ENCODE results near the gene GPAT2.
"Not testable (repeated sequence)": the region's sequence is repeated elsewhere in the genome, so short reads cannot be mapped to it uniquely, and the experiment has no call there.

GPAT2 gene

DNA sequence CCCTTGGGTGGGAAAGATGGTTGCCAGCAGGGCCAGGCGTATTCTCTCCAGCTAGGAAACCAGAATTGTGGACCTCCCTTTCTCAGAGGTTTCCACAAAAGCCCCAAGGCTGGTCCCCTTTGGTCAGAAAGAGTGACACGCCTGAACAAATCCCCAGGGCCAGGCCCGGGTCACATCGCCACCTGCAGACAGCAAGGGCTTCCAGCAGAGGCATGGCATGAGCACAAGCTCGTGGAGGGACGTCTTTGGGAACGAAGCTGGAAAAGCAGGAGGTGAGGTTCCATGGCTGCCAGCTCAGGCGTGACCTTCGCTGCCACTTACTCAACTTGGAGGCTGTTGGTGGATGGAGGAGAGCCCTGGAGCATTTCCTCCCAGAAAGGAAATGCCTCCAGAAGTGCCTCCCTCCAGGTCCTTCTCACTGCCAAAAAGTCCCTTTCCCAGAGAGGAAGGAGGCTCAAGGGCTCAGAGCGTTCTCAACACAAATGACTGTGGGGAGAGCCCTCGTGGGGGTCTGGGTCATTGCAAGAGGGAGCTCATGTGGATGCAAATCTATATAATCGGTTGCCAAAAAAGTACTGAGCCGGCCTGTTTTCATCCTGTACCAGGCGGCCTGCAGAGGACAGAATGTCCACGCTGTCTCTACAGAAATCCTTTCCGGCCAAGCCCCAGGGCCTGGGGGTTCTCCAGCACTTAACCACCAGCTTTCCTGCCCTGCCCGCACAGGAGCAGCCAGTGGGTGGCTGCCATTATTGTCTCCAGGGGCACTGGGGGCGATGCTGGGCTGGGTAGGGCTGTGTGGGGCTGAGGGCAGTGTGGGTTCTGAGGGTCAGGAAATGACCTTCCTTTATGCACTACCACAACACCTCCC lies 14.6 kb upstream of the GPAT2 start:
- POLR2A ChIA-PET (ENCODE audit: low non-redundant PET); H3K27ac ChIP-seq; CTCF ChIA-PET; DNase-seq (ENCODE audit: low spot score): not testable (repeated sequence)

DNA sequence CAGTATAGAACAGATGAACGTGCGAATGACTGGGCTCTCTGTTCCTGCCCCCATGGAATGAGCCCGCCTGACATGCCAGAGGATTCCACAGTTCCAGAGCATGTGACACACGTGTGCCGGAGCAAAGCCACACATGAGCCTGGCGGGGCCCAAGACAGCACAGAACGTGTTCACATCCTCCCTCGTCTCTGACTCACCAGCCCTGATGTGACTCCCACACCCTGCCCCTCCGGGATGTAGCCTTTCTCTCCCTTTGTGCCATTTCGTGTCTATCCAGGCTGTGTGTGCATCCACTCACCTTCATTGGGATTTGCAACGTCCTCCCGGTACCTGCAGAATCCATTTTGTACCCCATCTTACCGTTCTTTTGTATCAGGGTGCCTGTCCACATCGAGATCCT lies 838 bp upstream of the GPAT2 start:
- CTCF ChIA-PET; H3K27ac ChIP-seq; POLR2A ChIA-PET (ENCODE audit: low non-redundant PET); DNase-seq (ENCODE audit: low spot score): not testable (repeated sequence)

DNA sequence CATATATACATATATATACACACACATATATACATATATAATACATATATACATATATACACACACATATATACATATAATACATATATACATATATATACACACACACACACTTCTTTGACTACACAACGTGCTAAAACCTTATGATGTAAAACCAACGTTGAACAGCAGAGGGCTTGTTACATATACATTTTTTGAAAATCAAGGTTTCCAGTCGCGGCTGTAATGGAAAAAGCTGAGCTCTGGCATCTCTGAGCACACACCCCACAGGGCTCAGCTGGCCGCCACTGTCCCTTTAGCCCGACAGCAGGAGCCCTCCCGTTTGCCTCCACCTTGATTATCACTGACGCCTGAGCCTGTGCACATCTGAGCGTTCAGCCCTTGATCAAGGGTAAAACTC lies 719 bp downstream of the GPAT2 start:
- POLR2A ChIA-PET (ENCODE audit: low non-redundant PET); H3K27ac ChIP-seq; DNase-seq (ENCODE audit: low spot score); CTCF ChIA-PET: not testable (repeated sequence)

DNA sequence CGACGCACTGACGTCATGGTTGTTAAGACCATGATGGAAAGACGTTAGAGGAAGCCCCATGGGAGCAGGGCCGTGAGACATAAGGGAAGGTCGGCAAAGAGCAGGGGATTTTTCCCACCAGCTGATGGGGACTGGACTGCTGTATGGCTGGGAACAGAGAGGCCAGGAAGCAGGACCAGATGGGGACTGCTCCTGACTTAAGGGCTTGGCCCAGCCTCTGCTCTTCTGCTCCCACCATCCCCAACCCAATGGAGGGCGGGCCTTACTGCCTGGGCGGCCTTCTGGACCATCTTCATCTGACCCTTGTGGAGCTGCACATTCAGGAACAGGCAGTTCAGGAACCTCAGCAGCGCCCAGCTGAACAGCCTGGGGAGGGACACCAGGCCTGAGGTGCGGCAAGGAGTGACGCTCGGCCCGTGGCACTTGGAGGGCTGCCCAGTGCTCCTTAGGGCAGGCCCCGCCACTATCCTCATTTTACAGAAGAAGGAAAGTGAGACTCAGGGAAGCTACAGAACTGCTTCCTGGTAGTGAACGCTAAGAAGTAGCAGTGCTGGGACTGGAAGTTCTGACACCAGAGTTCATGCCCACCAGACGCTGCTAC lies 6.9 kb downstream of the GPAT2 start:
- H3K27ac ChIP-seq; DNase-seq (ENCODE audit: low spot score); CTCF ChIA-PET; POLR2A ChIA-PET (ENCODE audit: low non-redundant PET): not testable (repeated sequence)

DNA sequence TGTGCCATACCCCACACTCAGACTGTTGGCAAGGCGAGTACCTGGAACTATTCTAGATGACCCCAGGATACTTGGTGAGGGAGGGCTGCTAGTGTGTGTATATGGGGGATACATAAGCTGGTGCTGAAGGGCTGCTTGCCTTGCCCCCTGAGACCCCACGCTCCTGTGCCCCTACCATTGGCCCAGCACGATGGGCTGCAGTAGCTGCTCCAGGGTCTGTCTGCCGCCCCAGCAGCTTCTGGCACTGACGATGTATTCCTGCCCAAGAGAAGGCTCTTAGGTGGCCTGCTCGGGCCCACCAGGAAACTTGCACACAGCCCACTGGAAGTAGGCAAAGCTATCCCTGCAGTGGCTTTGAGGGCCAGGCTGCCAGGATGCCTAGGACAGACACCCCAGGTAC lies 9.0 kb downstream of the GPAT2 start:
- H3K27ac ChIP-seq; POLR2A ChIA-PET (ENCODE audit: low non-redundant PET); DNase-seq (ENCODE audit: low spot score): not testable (repeated sequence)
- CTCF ChIA-PET, result interaction anchor here (4.1 kb wide), 1 partner anchor 92 kb away, joined by 27 read pairs; the partner anchor contains the start of gene ADRA2B

DNA sequence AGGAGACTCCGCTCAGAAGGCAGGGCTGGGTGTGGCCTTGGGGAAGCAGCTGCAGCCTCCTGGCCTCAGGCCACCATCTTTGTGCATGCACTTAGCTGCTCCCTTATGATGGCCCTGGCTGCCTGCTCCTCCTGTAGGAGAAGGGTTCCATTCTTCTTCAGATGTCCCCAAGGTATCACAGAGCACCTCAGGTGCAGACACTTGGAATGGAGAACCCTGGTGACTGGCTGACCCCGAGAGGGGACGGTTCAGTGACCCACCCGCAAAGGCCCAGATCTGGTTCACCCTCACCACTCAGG lies 9.6 kb downstream of the GPAT2 start:
- ChIA-PET CTCF (interaction anchor here (0.6 to 4.1 kb wide), 3 partner anchors 92 to 150 kb away, joined by 3 to 27 read pairs (median 3); partner anchors contain the start of gene ADRA2B), POLR2A (ENCODE audit: low non-redundant PET) (no interaction called here)
- H3K27ac ChIP-seq, result no peak overlapping the region
- TF ChIP-seq, protein P1, sequence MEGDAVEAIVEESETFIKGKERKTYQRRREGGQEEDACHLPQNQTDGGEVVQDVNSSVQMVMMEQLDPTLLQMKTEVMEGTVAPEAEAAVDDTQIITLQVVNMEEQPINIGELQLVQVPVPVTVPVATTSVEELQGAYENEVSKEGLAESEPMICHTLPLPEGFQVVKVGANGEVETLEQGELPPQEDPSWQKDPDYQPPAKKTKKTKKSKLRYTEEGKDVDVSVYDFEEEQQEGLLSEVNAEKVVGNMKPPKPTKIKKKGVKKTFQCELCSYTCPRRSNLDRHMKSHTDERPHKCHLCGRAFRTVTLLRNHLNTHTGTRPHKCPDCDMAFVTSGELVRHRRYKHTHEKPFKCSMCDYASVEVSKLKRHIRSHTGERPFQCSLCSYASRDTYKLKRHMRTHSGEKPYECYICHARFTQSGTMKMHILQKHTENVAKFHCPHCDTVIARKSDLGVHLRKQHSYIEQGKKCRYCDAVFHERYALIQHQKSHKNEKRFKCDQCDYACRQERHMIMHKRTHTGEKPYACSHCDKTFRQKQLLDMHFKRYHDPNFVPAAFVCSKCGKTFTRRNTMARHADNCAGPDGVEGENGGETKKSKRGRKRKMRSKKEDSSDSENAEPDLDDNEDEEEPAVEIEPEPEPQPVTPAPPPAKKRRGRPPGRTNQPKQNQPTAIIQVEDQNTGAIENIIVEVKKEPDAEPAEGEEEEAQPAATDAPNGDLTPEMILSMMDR (conservative IDR thresholded peaks at IDR 0.05; ENCODE audit: low read depth), result no peak
- no peak for DNase-seq (ENCODE audit: low spot score)

DNA sequence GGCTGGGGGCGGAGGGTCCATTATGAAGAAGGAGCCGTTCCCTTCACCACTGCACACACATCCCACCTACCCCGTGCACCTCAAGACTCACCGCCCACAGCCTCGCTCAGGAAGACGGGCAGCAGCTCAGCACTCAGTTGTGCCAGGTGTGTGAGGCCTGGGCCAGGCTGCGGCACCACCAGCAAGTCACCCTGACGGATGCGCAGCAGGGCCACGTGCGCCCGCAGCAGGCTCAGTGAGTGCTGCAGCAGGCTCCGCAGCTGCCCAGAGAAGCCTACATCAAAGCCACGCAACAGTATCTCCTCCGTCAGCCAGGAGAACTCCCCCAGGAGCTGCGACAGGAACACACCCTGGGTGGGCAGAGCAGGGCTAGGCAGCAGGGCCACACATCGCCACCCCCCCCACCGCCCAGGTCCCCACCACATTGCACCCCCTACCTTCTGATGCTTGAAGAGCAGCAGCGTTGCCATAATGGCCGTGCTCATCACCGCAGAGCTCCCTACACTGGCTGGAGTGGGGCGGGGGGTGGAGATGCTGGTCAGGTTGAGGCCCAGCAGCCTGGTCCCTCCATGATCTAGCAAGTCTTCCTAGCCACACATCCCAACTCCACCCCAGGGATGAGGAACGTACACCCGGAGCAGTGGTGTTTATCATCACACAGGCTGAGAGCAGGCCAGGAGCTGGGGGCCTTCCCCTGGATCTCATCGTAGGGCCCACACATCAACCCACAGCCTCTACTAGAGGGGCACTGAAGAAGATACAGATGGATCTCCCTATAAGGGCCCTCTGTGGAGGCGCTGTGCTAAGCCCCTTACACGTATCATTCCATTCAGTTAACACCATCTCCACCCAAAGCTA lies 10.2 kb downstream of the GPAT2 start:
- ChIA-PET POLR2A (ENCODE audit: low non-redundant PET) (no interaction called here), CTCF (interaction anchor here (0.6 to 4.1 kb wide), 5 partner anchors 93 to 248 kb away, joined by 3 to 27 read pairs (median 4); partner anchors contain the start of gene ADRA2B)
- TF ChIP-seq, protein P1 (conservative IDR thresholded peaks at IDR 0.05; ENCODE audit: low read depth), result no peak
- DNase-seq (ENCODE audit: low spot score), result no peak
- H3K27ac ChIP-seq, result no peak overlapping the region

DNA sequence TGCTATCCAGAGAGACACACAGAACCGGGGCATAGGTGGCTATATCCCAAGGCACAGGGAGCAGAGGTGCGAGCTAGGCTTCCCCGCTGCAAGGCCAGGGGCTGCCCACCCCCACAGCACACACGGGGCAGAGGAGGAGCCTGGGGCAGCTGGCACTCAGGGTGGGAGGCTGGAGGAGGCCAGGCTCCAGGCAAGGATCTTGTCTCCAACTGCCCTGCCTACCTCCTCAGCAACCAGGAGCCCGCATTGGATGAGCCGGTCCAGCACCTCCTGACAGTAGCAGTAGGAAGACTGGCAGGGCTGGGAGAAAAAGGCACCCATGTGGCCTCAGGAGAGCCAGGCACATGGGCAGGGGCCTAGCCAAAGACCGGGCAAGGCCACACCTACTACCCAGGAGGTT lies 11.0 kb downstream of the GPAT2 start:
- DNase-seq (ENCODE audit: low spot score); POLR2A ChIA-PET (ENCODE audit: low non-redundant PET); H3K27ac ChIP-seq: not testable (repeated sequence)
- CTCF ChIA-PET, result interaction anchor here (3.0 to 4.1 kb wide), 2 partner anchors 94 to 151 kb away, joined by 20 to 27 read pairs; partner anchors contain the start of gene ADRA2B

DNA sequence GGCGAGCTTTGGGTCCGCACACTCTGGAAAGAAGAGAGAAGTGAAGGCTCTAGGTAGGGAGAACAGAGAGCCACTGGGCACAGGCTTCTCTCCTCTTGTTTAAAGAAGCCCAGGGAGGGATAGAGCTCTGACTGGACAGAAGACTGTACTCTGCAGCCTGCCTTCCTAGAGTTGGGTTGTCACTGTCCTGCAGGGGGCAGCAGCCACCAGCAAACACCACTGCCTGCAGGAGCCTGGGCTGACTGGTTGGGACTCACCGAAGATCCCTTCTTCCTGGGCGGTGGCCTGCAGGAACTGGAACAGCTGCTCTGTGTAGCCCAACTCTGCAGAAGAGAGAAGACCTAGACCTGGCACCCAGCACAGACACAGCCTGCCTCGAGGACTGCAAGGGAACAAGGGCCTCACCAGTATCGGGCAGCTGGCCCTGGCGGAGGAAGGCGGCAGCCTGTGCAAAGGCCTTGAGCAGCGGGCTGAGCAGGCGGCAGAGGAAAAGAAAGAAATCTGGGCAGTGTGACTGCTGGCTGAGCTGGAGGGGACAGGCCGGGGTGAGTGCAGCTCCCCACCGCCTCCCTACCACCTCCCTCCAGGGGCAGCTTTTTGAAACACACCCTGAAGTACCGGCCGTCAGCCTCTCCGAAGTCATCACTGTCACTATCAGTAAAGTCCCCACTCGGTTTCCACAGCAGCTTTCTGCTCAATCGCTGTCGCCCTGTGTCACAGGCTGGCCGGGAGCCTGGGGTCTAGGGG lies 11.8 kb downstream of the GPAT2 start:
- POLR2A ChIA-PET (ENCODE audit: low non-redundant PET), result not testable (repeated sequence)
- CTCF ChIA-PET, result interaction anchor here (0.5 to 4.1 kb wide), 12 partner anchors 77 to 490 kb away, joined by 3 to 27 read pairs (median 4); partner anchors contain the start of genes ADRA2B and ASTL
- peak overlapping the region; percentile 30 for H3K27ac ChIP-seq

DNA sequence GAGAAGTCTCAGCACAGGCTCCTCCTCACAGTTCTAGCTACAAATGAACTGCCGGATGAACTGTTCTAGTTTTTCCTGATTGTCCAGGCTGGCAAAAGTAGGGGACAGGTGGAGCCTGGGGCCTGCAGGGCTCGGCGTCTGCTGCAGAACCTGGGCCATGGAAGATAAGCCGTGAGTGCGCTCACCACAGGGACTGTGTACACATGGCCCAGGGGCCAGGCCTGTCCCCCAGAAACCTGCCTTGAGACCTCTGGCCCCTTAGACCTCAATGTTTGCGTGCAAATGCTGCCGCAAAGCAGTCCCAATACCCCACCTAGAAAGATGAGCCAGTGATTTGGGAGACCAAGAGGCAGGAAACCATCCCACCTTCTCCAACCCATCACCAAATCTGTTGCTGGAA lies 12.6 kb downstream of the GPAT2 start:
- DNase-seq (ENCODE audit: low spot score); H3K27ac ChIP-seq; POLR2A ChIA-PET (ENCODE audit: low non-redundant PET): not testable (repeated sequence)
- CTCF ChIA-PET, result interaction anchor here (0.5 to 4.1 kb wide), 12 partner anchors 78 to 491 kb away, joined by 3 to 27 read pairs (median 4); partner anchors contain the start of genes ADRA2B and ASTL

More for the DNA sequence above, 11.8 kb downstream of the GPAT2 start:
- TF ChIP-seq, protein P1 (conservative IDR thresholded peaks at IDR 0.05; ENCODE audit: low read depth), result peak; percentile 85
- DNase-seq (ENCODE audit: low spot score), result peak; percentile 49

DNA sequence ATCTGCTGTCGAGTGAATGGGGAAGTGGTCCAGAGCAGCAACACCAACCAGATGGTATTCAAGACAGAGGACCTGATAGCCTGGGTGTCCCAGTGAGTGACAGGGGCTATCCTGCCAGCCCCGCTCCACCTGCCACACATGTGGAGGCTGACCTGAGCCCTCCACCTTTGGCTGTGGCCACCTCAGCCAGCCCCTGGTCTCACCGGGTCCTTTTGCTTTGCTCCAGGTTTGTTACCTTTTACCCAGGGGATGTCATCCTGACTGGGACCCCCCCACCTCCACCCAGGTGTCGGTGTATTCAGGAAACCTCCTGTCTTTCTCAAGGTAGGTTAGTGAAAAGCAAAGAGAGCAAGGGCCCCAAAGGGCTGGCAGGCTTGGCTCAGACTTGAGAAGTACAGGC lies 13.6 kb downstream of the GPAT2 start:
- POLR2A ChIA-PET (ENCODE audit: low non-redundant PET); H3K27ac ChIP-seq; DNase-seq (ENCODE audit: low spot score); CTCF ChIA-PET: not testable (repeated sequence)

DNA sequence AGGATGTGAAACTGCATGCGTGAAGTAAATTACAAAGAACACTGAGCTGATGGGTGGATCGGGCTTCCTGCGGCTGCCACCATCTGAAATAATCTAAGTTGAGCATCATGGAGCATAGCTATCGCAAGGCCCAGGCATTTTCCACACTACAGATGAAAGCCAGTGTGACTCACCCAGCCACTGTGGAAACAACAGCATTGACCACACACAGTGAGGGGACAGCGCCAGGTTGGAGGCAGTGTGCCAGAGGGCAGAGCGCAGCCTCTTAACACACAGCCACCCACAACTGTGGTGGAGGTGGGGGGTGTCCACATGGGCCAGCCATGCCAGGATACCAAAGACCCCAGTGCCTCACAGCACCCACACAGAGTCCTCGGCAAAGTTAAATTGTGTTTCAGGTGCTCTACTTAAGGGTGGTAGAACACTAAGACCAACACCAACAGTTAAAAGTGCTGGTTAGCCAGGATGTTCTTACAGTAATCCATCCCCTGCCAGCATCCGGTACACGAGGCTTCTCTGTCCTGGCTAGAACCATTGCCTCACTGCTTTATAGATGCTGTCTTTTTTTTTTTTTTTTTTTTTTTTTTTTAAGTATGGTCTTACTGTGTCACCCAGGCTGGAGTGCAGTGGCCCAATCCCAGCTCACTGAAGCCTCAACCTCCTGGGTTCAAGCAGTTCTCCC lies 14.7 kb downstream of the GPAT2 start:
- H3K27ac ChIP-seq; CTCF ChIA-PET; DNase-seq (ENCODE audit: low spot score); POLR2A ChIA-PET (ENCODE audit: low non-redundant PET): not testable (repeated sequence)
